OCI-LY3 (cell line): ENCODE results near the gene DNM3.
A peak's percentile ranks its signal among the peaks of the same experiment; 100 is the strongest.

ENCODE experiments used
- H2AFZ ChIP-seq: fragments of 200-600, 300-600 bp; shearing (Covaris generic); 2 replicates; pipeline ENCODE4 v1.6.0; 2014; ENCODE audit warnings: antibody characterized with exemption, low read depth, low read length
- H3K27ac ChIP-seq: fragments of 200-600, 300-600 bp; sonication (generic); 2 replicates; pipeline ENCODE4 v1.5.1; 2014; ENCODE audit warnings: mild to moderate bottlenecking, low read length, moderate library complexity, mixed read lengths
- H3K27me3 ChIP-seq: fragments of 200-600, 300-600 bp; sonication (generic); 2 replicates; pipeline ENCODE4 v1.6.1; 2014; ENCODE audit warnings: low read depth, low read length, mixed read lengths
- H3K36me3 ChIP-seq: fragments of 200-600, 300-600 bp; sonication (generic); replicated peaks from 2 replicates; pipeline ENCODE3; 2014; ENCODE audit warnings: low read depth, low read length, mixed read lengths
- H3K4me1 ChIP-seq: fragments of 300-600, 200-600 bp; sonication (generic); 2 replicates; pipeline ENCODE4 v1.6.1; 2014; ENCODE audit warnings: low read length, mixed read lengths
- H3K4me2 ChIP-seq: fragments of 200-600, 300-600 bp; sonication (generic); 2 replicates; pipeline ENCODE4 v1.6.1; 2014; ENCODE audit warnings: low read length, mixed read lengths
- H3K4me3 ChIP-seq: fragments of 300-600, 200-600 bp; sonication (generic); 2 replicates; pipeline ENCODE4 v1.5.1; 2014; ENCODE audit warnings: antibody characterized with exemption, mild to moderate bottlenecking, low read length, moderate library complexity
- H3K79me2 ChIP-seq: fragments of 300-600, 200-600 bp; shearing (Covaris generic); 2 replicates; pipeline ENCODE4 v1.6.1; 2014; ENCODE audit warnings: mild to moderate bottlenecking, low read length, mixed read lengths
- H3K9ac ChIP-seq: fragments of 300-600, 200-600 bp; shearing (Covaris generic); 2 replicates; pipeline ENCODE4 v1.6.0; 2014; ENCODE audit warnings: mild to moderate bottlenecking, low read length, moderate library complexity
- H3K9me3 ChIP-seq: fragments of 200-600, 300-600 bp; shearing (Covaris generic); 2 replicates; pipeline ENCODE4 v1.6.1; 2014; ENCODE audit warnings: low read length, mixed read lengths; ENCODE audit not compliant: insufficient read depth
- H4K20me1 ChIP-seq: fragments of 200-600, 300-600 bp; sonication (generic); 2 replicates; pipeline ENCODE4 v1.6.1; 2016; ENCODE audit warnings: low read length, mixed read lengths; ENCODE audit not compliant: insufficient read depth
- CTCF ChIP-seq: fragments of 200-600, 300-600 bp; sonication (generic); IDR thresholded peaks from 2 replicates; pipeline ENCODE4 v1.5.1; 2014; ENCODE audit warnings: antibody characterized with exemption, low read length, low read depth
- EZH2phosphoT487 ChIP-seq: fragments of 200-600 bp; shearing (Covaris generic); IDR thresholded peaks from 2 replicates; pipeline ENCODE4 v1.6.1; 2018; ENCODE audit warnings: antibody characterized with exemption, mixed run types, low read depth

DNM3 gene

GRCh38 chr1:172397633-172398032, 556.3 kb downstream of the DNM3 start:
- no peak for TF ChIP-seq EZH2phosphoT487
- Histone ChIP-seq H3K4me1 (peaks cover 93% of the 10 kb centered on the region), H3K79me2 (no peaks in the 10 kb centered on the region), H3K9me3 (no peaks in the 10 kb centered on the region), H3K27ac (peak overlapping the region; percentile 93), H3K36me3 (no peaks in the 10 kb centered on the region), H3K27me3 (no peaks in the 10 kb centered on the region), H2AFZ (no peak overlapping the region), H3K9ac (peak overlapping the region; percentile 94), H3K4me3 (peak overlapping the region; percentile 55), H4K20me1 (no peaks in the 10 kb centered on the region), H3K4me2 (peak overlapping the region; percentile 73)

GRCh38 chr1:172398193-172398592, 556.9 kb downstream of the DNM3 start:
- H3K79me2 ChIP-seq, result no peaks in the 10 kb centered on the region
- peak overlapping the region; percentile 94 for H3K9ac ChIP-seq
- H3K9me3 ChIP-seq, result no peaks in the 10 kb centered on the region
- no peak for TF ChIP-seq CTCF
- TF ChIP-seq EZH2phosphoT487, result no peak
- H3K36me3 ChIP-seq, result no peaks in the 10 kb centered on the region
- H3K4me1 ChIP-seq, result peaks cover 88% of the 10 kb centered on the region
- H3K4me2 ChIP-seq, result peak overlapping the region; percentile 73
- H3K27me3 ChIP-seq, result no peaks in the 10 kb centered on the region
- H3K4me3 ChIP-seq, result peak overlapping the region; percentile 55
- H2AFZ ChIP-seq, result 0 out of 2 replicates have a peak overlapping the region, but pooled peaks have one; percentile 0
- peak overlapping the region; percentile 93 for H3K27ac ChIP-seq
- no peaks in the 10 kb centered on the region for H4K20me1 ChIP-seq

GRCh38 chr1:172398970-172399755, 557.9 kb downstream of the DNM3 start:
- H3K36me3 ChIP-seq, result no peaks in the 10 kb centered on the region
- peak overlapping the region; percentile 55 for H3K4me3 ChIP-seq
- peak overlapping the region; percentile 73 for H3K4me2 ChIP-seq
- no peaks in the 10 kb centered on the region for H3K9me3 ChIP-seq
- peak overlapping the region; percentile 93 for H3K27ac ChIP-seq
- TF ChIP-seq EZH2phosphoT487 (no peak), CTCF (peak; percentile 82)
- H3K79me2 ChIP-seq, result no peaks in the 10 kb centered on the region
- peak overlapping the region; percentile 68 for H2AFZ ChIP-seq
- H4K20me1 ChIP-seq, result no peaks in the 10 kb centered on the region
- peaks cover 79% of the 10 kb centered on the region for H3K4me1 ChIP-seq
- no peaks in the 10 kb centered on the region for H3K27me3 ChIP-seq
- peak overlapping the region; percentile 94 for H3K9ac ChIP-seq

GRCh38 chr1:172399756-172400721, 558.7 kb downstream of the DNM3 start:
- Histone ChIP-seq H3K27ac (peak overlapping the region; percentile 93), H3K79me2 (no peaks in the 10 kb centered on the region), H2AFZ (peak overlapping the region; percentile 57), H3K4me2 (peak overlapping the region; percentile 73), H3K9me3 (no peaks in the 10 kb centered on the region), H4K20me1 (no peaks in the 10 kb centered on the region), H3K36me3 (no peaks in the 10 kb centered on the region), H3K4me3 (peak overlapping the region; percentile 10; the same call in 1 of the 2 replicates), H3K4me1 (peaks cover 70% of the 10 kb centered on the region), H3K27me3 (no peaks in the 10 kb centered on the region), H3K9ac (peak overlapping the region; percentile 94)
- TF ChIP-seq CTCF (no peak), EZH2phosphoT487 (no peak)
